Measurements from ENCODE around the gene SHISA6. TPM values are rescaled to one million over a fixed set of nuclear protein-coding genes. Genes with fewer than 3 reads are reported as not detected.

The SHISA6 gene
- total RNA-seq, 4 donors from 2014 or later = 0.13 to 8.8 (median 0.32) TPM

- no peak for TF ChIP-seq CTCF (IDR thresholded peaks at IDR 0.05)
- no peak for ATAC-seq (ENCODE audit: low FRiP score)
- no peak for DNase-seq (ENCODE audit: low spot score)
Measured at GRCh38 chr17:11256877-11257276, 15.9 kb downstream of the SHISA6 start.

GRCh38 chr17:11264183-11264871, 23.3 kb downstream of the SHISA6 start:
- ATAC-seq (ENCODE audit: low FRiP score) (no peak), DNase-seq (ENCODE audit: low spot score) (no peak)
- TF ChIP-seq CTCF (IDR thresholded peaks at IDR 0.05) = no peak

GRCh38 chr17:11267999-11268575, 27.1 kb downstream of the SHISA6 start:
- ATAC-seq (ENCODE audit: low FRiP score) (no peak), DNase-seq (ENCODE audit: low spot score) (no peak)
- no peak for TF ChIP-seq CTCF (IDR thresholded peaks at IDR 0.05)

GRCh38 chr17:11269210-11269609, 28.2 kb downstream of the SHISA6 start:
- ATAC-seq (ENCODE audit: low FRiP score) = no peak
- no peak for DNase-seq (ENCODE audit: low spot score)
- TF ChIP-seq CTCF (IDR thresholded peaks at IDR 0.05) = no peak

GRCh38 chr17:11272191-11272590, 31.2 kb downstream of the SHISA6 start:
- DNase-seq (ENCODE audit: low spot score) = no peak

GRCh38 chr17:11273596-11273995, 32.6 kb downstream of the SHISA6 start:
- ATAC-seq (ENCODE audit: low FRiP score) = no peak
- no peak for TF ChIP-seq CTCF (IDR thresholded peaks at IDR 0.05)
- DNase-seq (ENCODE audit: low spot score) = no peak

More at GRCh38 chr17:11272191-11272590, 31.2 kb downstream of the SHISA6 start:
- ATAC-seq (ENCODE audit: low FRiP score) = no peak
- TF ChIP-seq CTCF (IDR thresholded peaks at IDR 0.05) = no peak

GRCh38 chr17:11274106-11274505, 33.1 kb downstream of the SHISA6 start:
- no peak for TF ChIP-seq CTCF (IDR thresholded peaks at IDR 0.05)
- no peak for ATAC-seq (ENCODE audit: low FRiP score)

More at GRCh38 chr17:11274106-11274505, 33.1 kb downstream of the SHISA6 start:
- DNase-seq (ENCODE audit: low spot score) = no peak
